Measurements from ENCODE around the gene FAM118A. TPM values are rescaled to one million over a fixed set of nuclear protein-coding genes. Genes with fewer than 3 reads are reported as not detected.

The FAM118A gene
- total and polyA plus RNA-seq, 9 of the 15 experiments (the other 6 are each of a cell fraction or from before 2014, with no cell fraction given): 17.0 to 223 (median 59.4) TPM

- no peak for TF ChIP-seq ZNF75A (CRISPR knock-in tag; IDR thresholded peaks at IDR 0.05)
- TF ChIP-seq CHD1 (IDR thresholded peaks at IDR 0.05; ENCODE audit: low read length): no peak
- no peak for TF ChIP-seq TGIF2 (CRISPR knock-in tag; IDR thresholded peaks at IDR 0.05)
- H3K4me2 ChIP-seq (ENCODE audit: insufficient read depth, low read length): no peak overlapping the region
- H3K9me3 ChIP-seq (replicated peaks; ENCODE audit: control insufficient read depth, insufficient read depth, low read depth, low read length): no peaks in the 10 kb centered on the region
- H2AFZ ChIP-seq (ENCODE audit: low read depth, low read length): no peak overlapping the region
- in situ Hi-C loops (cut with MboI): no loop called here
- intact Hi-C loops (cut with micrococcal nuclease): no loop called here
- no peak overlapping the region for H3K4me3 ChIP-seq
- peaks cover 3 to 4% of the 10 kb centered on the region in 2 experiments; a peak in 3 of 5 replicates for H3K27me3 ChIP-seq (ENCODE audit: control insufficient read depth in 2 of 2, insufficient read depth in 2 of 2, low read length in 2 of 2)
- H3K9me1 ChIP-seq (ENCODE audit: control insufficient read depth, insufficient read depth, low read length): no peaks in the 10 kb centered on the region
- H4K20me1 ChIP-seq (replicated peaks; ENCODE audit: control insufficient read depth, insufficient read depth, low read length): no peaks in the 10 kb centered on the region
- no peaks in the 10 kb centered on the region for H3K79me2 ChIP-seq (ENCODE audit: control insufficient read depth, insufficient read depth, low read length)
- no TSS peak for BruUV-seq (replicated peaks)
- H3K9ac ChIP-seq (ENCODE audit: insufficient read depth in 1 of 2, low read depth in 2 of 2, low read length in 2 of 2): no peak overlapping the region
- no peaks in the 10 kb centered on the region for H3K4me1 ChIP-seq (replicated peaks in 1 of 2; ENCODE audit: control insufficient read depth in 2 of 2, insufficient read depth in 2 of 2, low read length in 2 of 2)
- no peaks in the 10 kb centered on the region for H3K36me3 ChIP-seq (ENCODE audit: control insufficient read depth, insufficient read depth, low read length)
- ChIA-PET CTCF (ENCODE audit: low intra/inter-chr PET ratio) (no interaction called here), POLR2A (interaction anchor here (2.0 kb wide), 1 partner anchor 14 kb away, joined by 5 read pairs; no protein-coding TSS in a partner anchor)
- H3K27ac ChIP-seq (ENCODE audit: extremely low read depth, low read depth, low read length): no peak overlapping the region
- 17% methylated on average over 1 of the region's 1 CpG for WGBS (ENCODE audit: insufficient coverage, low coverage, missing lambda C conversion rate)
- ATAC-seq (no peak), FAIRE-seq (no peak), DNase-seq (ENCODE audit: extremely low read depth in 1 of 4, low spot score in 3 of 4) (no peak)
Observed at GRCh38 chr22:45358127-45358526, 48.4 kb downstream of the FAM118A start.

GRCh38 chr22:45359627-45360026, 49.9 kb downstream of the FAM118A start:
- Histone ChIP-seq H3K27ac (ENCODE audit: extremely low read depth, low read depth, low read length) (no peak overlapping the region), H3K9me3 (replicated peaks; ENCODE audit: control insufficient read depth, insufficient read depth, low read depth, low read length) (no peaks in the 10 kb centered on the region), H3K9ac (ENCODE audit: insufficient read depth in 1 of 2, low read depth in 2 of 2, low read length in 2 of 2) (no peak overlapping the region), H3K4me1 (replicated peaks in 1 of 2; ENCODE audit: control insufficient read depth in 2 of 2, insufficient read depth in 2 of 2, low read length in 2 of 2) (no peaks in the 10 kb centered on the region), H3K79me2 (ENCODE audit: control insufficient read depth, insufficient read depth, low read length) (no peaks in the 10 kb centered on the region), H3K4me2 (ENCODE audit: insufficient read depth, low read length) (no peak overlapping the region), H3K27me3 (ENCODE audit: control insufficient read depth in 2 of 2, insufficient read depth in 2 of 2, low read length in 2 of 2) (peaks cover 3 to 4% of the 10 kb centered on the region in 2 experiments; a peak in 3 of 5 replicates), H3K4me3 (no peak overlapping the region), H3K36me3 (ENCODE audit: control insufficient read depth, insufficient read depth, low read length) (no peaks in the 10 kb centered on the region), H3K9me1 (ENCODE audit: control insufficient read depth, insufficient read depth, low read length) (no peaks in the 10 kb centered on the region), H2AFZ (ENCODE audit: low read depth, low read length) (no peak overlapping the region), H4K20me1 (replicated peaks; ENCODE audit: control insufficient read depth, insufficient read depth, low read length) (no peaks in the 10 kb centered on the region)
- in situ Hi-C loops (cut with MboI) (no loop called here), intact Hi-C loops (cut with micrococcal nuclease) (no loop called here)
- no peak for DNase-seq (ENCODE audit: extremely low read depth in 1 of 4, low spot score in 3 of 4)
- no peak for ATAC-seq
- POLR2A ChIA-PET: no interaction called here
- 8% methylated on average over 4 of the region's 4 CpGs for WGBS (ENCODE audit: insufficient coverage, low coverage, missing lambda C conversion rate)
- CTCF ChIA-PET (ENCODE audit: low intra/inter-chr PET ratio): no interaction called here
- BruUV-seq (replicated peaks): no TSS peak
- no peak for FAIRE-seq
- TF ChIP-seq NR2C2 (CRISPR knock-in tag; IDR thresholded peaks at IDR 0.05) (no peak), NR2C2 (tag; IDR thresholded peaks at IDR 0.05) (no peak), NCOA1 (IDR thresholded peaks at IDR 0.05; ENCODE audit: low read depth) (no peak), ATF4 (CRISPR knock-in tag; IDR thresholded peaks at IDR 0.05) (no peak), BRF2 (IDR thresholded peaks at IDR 0.05; ENCODE audit: borderline replicate concordance, insufficient read depth, insufficient read length) (no peak), PPARD (CRISPR knock-in tag; IDR thresholded peaks at IDR 0.05) (no peak), CSDE1 (IDR thresholded peaks at IDR 0.05) (no peak), ZBTB5 (IDR thresholded peaks at IDR 0.05) (no peak), MBD2 (IDR thresholded peaks at IDR 0.05; ENCODE audit: borderline replicate concordance, low read depth) (no peak), MIER1 (IDR thresholded peaks at IDR 0.05; ENCODE audit: low read depth) (no peak), ZNF175 (CRISPR knock-in tag; IDR thresholded peaks at IDR 0.05; ENCODE audit: low read depth) (no peak)

Data from K562 (cell line).